B cell (primary cell): ENCODE results near the gene TICAM1. TPM values are rescaled to one million over a fixed set of nuclear protein-coding genes. Genes with fewer than 3 reads are reported as not detected.
"Not testable (repeated sequence)": the region's sequence is repeated elsewhere in the genome, so short reads cannot be mapped to it uniquely, and the experiment has no call there.

Experiments
- ATAC-seq: fragments of 200-7000 bp; cut with Tn5 transposase; one replicate; pipeline ENCODE4 v1.10.0; 2021; ENCODE audit warnings: low read depth, mild to moderate bottlenecking, moderate number of reproducible peaks, moderate library complexity
- CTCF ChIA-PET: fragments of 350-600 bp; sonication (Branson Sonifier 250); formaldehyde crosslinking; loops from one replicate; lab custom pipeline; 2021; ENCODE audit warnings: antibody characterized with exemption, inconsistent platforms; lab: Charles Lee
- POLR2A ChIA-PET: fragments of 350-600 bp; sonication (Branson Sonifier 250); formaldehyde crosslinking; loops from one replicate; lab custom pipeline; 2021; ENCODE audit warnings: antibody characterized with exemption; lab: Charles Lee
- DNase-seq: peaks from one replicate; pipeline ENCODE4 v3.0.0; 2013
- H2AFZ ChIP-seq: 2 replicates; pipeline ENCODE4 v1.6.1; 2012; ENCODE audit warnings: mild to moderate bottlenecking, low read depth, low read length; ENCODE audit not compliant: insufficient read depth, poor library complexity, severe bottlenecking
- H3K27ac ChIP-seq, 2 donors: 1 replicate in 1 of 2; 2 replicates in 1 of 2; pipeline ENCODE4 v1.5.1; 2012 to 2013; ENCODE audit warnings: low read length in 2 of 2, mild to moderate bottlenecking in 2 of 2, moderate library complexity in 1 of 2
- H3K27me3 ChIP-seq, 4 experiments: fragments of 200-600 bp in 1 of 4; sonication (generic) in 1 of 4; replicated peaks in 1 of 4; 1 replicate in 2 of 4; 2 replicates in 2 of 4; pipeline versions ENCODE4 v1.6.1 to v1.7.0; 2013 to 2016; ENCODE audit warnings: low read length in 3 of 4, mild to moderate bottlenecking in 2 of 4, mixed read lengths in 1 of 4, moderate library complexity in 1 of 4; ENCODE audit not compliant: insufficient read depth in 4 of 4, control insufficient read depth in 3 of 4; ENCODE audit errors: control extremely low read depth in 1 of 4
- H3K36me3 ChIP-seq, 2 experiments: replicated peaks in 1 of 2; 1 replicate in 1 of 2; 2 replicates in 1 of 2; pipeline versions ENCODE4 v1.6.1 to v1.7.1; 2013; ENCODE audit warnings: low read length in 1 of 2; ENCODE audit not compliant: insufficient read depth in 2 of 2, control insufficient read depth in 1 of 2; ENCODE audit errors: control extremely low read depth in 1 of 2, extremely low read depth in 1 of 2
- H3K4me1 ChIP-seq, 2 donors: fragments of 200-600 bp in 1 of 2; sonication (generic) in 1 of 2; 1 replicate in 1 of 2; 2 replicates in 1 of 2; pipeline versions ENCODE4 v1.5.1 to v1.6.1; 2013 to 2017; ENCODE audit warnings: low read length in 2 of 2; ENCODE audit not compliant: control insufficient read depth in 2 of 2, insufficient read depth in 2 of 2
- H3K4me2 ChIP-seq: replicated peaks from 2 replicates; pipeline ENCODE3; 2012; ENCODE audit warnings: mild to moderate bottlenecking, low read depth, low read length; ENCODE audit not compliant: poor library complexity, severe bottlenecking
- H3K4me3 ChIP-seq, 5 experiments: fragments of 200-600 bp in 1 of 5; sonication (generic) in 1 of 5; 1 replicate in 3 of 5; 2 replicates in 2 of 5; pipeline versions ENCODE4 v1.5.1 to v1.7.0; 2011 to 2016; ENCODE audit warnings: low read length in 4 of 5, mild to moderate bottlenecking in 4 of 5, low read depth in 2 of 5, control low read depth in 1 of 5, moderate library complexity in 1 of 5; ENCODE audit not compliant: insufficient read depth in 1 of 5; ENCODE audit errors: control extremely low read depth in 1 of 5, extremely low read depth in 1 of 5
- H3K79me2 ChIP-seq: fragments of 200-600 bp; sonication (generic); one replicate; pipeline ENCODE4 v1.6.0; 2016; ENCODE audit warnings: low read length; ENCODE audit not compliant: control insufficient read depth, insufficient read depth
- H3K9ac ChIP-seq: fragments of 200-600 bp; sonication (generic); 2 replicates; pipeline ENCODE4 v1.6.1; 2017; ENCODE audit warnings: mild to moderate bottlenecking, low read length, moderate library complexity
- H3K9me3 ChIP-seq, 3 donors: one replicate each; pipeline versions ENCODE4 v1.6.1 to v1.7.1; 2013; ENCODE audit warnings: low read length in 2 of 3; ENCODE audit not compliant: control insufficient read depth in 2 of 3, insufficient read depth in 1 of 3; ENCODE audit errors: control extremely low read depth in 1 of 3
- H4K20me1 ChIP-seq: 2 replicates; pipeline ENCODE4 v1.6.0; 2012; ENCODE audit warnings: mild to moderate bottlenecking, low read length; ENCODE audit not compliant: insufficient read depth, control insufficient read depth, poor library complexity, severe bottlenecking
- H3K27ac Mint-ChIP-seq: one replicate; pipeline ENCODE4 v1.8.0; 2021; ENCODE audit warnings: mixed read lengths
- H3K27me3 Mint-ChIP-seq: one replicate; pipeline ENCODE4 v1.8.0; 2021; ENCODE audit warnings: mixed read lengths
- H3K4me1 Mint-ChIP-seq: one replicate; pipeline ENCODE4 v1.8.0; 2021; ENCODE audit warnings: mixed read lengths
- H3K4me3 Mint-ChIP-seq: one replicate; pipeline ENCODE4 v1.8.0; 2021; ENCODE audit warnings: mixed read lengths
- H3K9me3 Mint-ChIP-seq: one replicate; pipeline ENCODE4 v1.8.0; 2022; ENCODE audit warnings: mixed read lengths; ENCODE audit not compliant: insufficient read depth
- CTCF ChIP-seq: fragments of 200-600 bp; IDR thresholded peaks from one replicate; pipeline ENCODE4 v1.8.0; 2022; ENCODE audit warnings: antibody characterized with exemption, mild to moderate bottlenecking
- EZH2 ChIP-seq: IDR thresholded peaks from 2 replicates; pipeline ENCODE4 v1.6.1; 2012; ENCODE audit warnings: borderline replicate concordance, low read depth, mild to moderate bottlenecking, moderate library complexity, low read length; ENCODE audit not compliant: insufficient read depth, poor library complexity, severe bottlenecking
- WGBS: methylation state at CpG from one replicate; pipeline ENCODE4 v1.1.5; 2013; ENCODE audit warnings: missing lambda C conversion rate; ENCODE audit not compliant: insufficient coverage; 5-methylcytosine and 5-hydroxymethylcytosine counted together
- intact Hi-C: fragments of 100-400 bp; cut with micrococcal nuclease; formaldehyde crosslinking; loops from one replicate; pipeline ENCODE4 v1.10.0; 2022
- polyA plus RNA-seq: library from polyadenylated mRNA; depleted of rRNA; stranded (reverse); fragments of >200 nt; gene quantifications from 2 replicates; pipeline ENCODE4 v1.2.3, GENCODE V29; 2012
- total RNA-seq, 2 donors: library from RNA; stranded (reverse); fragments of 120-200 nt in 1 of 2; gene quantifications; 1 replicate in 1 of 2; 2 replicates in 1 of 2; pipeline versions ENCODE4 v1.2.3 to v1.2.4, GENCODE V29; 2013 to 2022

The TICAM1 gene
- total and polyA plus RNA-seq, 2 donors (not counting 1 experiment from before 2014, with no cell fraction given): 12.7 to 19.7 TPM

- intact Hi-C loops: no loop called here
- Mint-ChIP-seq H3K9me3 (no peaks in the 10 kb centered on the region), H3K27me3 (no peaks in the 10 kb centered on the region), H3K27ac (no peak overlapping the region), H3K4me1 (peaks cover 23% of the 10 kb centered on the region), H3K4me3 (no peak overlapping the region)
- H3K36me3 ChIP-seq: no peaks in the 10 kb centered on the region
- no peak overlapping the region for H2AFZ ChIP-seq
- peaks cover under 1% of the 10 kb centered on the region for H3K79me2 ChIP-seq
- 96% methylated on average over 3 of the region's 6 CpGs for WGBS
- H3K27me3 ChIP-seq: no peaks in the 10 kb centered on the region
- DNase-seq (no peak), ATAC-seq (no peak)
- TF ChIP-seq EZH2 (no peak), CTCF (no peak)
- ChIA-PET POLR2A (interaction anchor here (0.6 kb wide), 1 partner anchor 164 kb away, joined by 9 read pairs; no protein-coding TSS in a partner anchor), CTCF (interaction anchor here (1.2 to 16.3 kb wide), 5 partner anchors 11 to 225 kb away, joined by 3 to 612 read pairs (median 113); partner anchors contain the start of gene FEM1A)
- H3K4me1 ChIP-seq: peaks cover 6 to 16% of the 10 kb centered on the region in 2 donors
- H3K27ac ChIP-seq: no peak overlapping the region
- no peak overlapping the region for H3K9ac ChIP-seq
- no peak overlapping the region for H3K4me3 ChIP-seq
- H4K20me1 ChIP-seq: no peaks in the 10 kb centered on the region
- H3K9me3 ChIP-seq: peaks cover 0 to under 1% (median 0%) of the 10 kb centered on the region in 3 donors
- no peak overlapping the region for H3K4me2 ChIP-seq
Measured at GRCh38 chr19:4806384-4806783, 25.1 kb downstream of the TICAM1 start.

GRCh38 chr19:4805140-4805539 is 26.4 kb downstream of the TICAM1 start:
- POLR2A ChIA-PET: interaction anchor here (0.6 kb wide), 1 partner anchor 48 kb away, joined by 3 read pairs; no protein-coding TSS in a partner anchor
- intact Hi-C loops, H3K9me3 ChIP-seq, H3K9ac ChIP-seq, H3K4me3 Mint-ChIP-seq, H3K27ac ChIP-seq, H3K9me3 Mint-ChIP-seq, H3K27me3 Mint-ChIP-seq, H4K20me1 ChIP-seq, H3K27ac Mint-ChIP-seq, H3K27me3 ChIP-seq, DNase-seq, H3K4me3 ChIP-seq, H3K4me2 ChIP-seq, H3K36me3 ChIP-seq, ATAC-seq, H2AFZ ChIP-seq: not testable (repeated sequence)
- Histone ChIP-seq H3K4me1 (peaks cover 4 to 14% of the 10 kb centered on the region in 2 donors), H3K79me2 (peaks cover 11% of the 10 kb centered on the region)
- CTCF ChIA-PET: interaction anchor here (0.5 to 16.3 kb wide), 8 partner anchors 14 to 226 kb away, joined by 3 to 612 read pairs (median 8); partner anchors contain the start of gene FEM1A
- WGBS: no CpG with 5 or more reads among the region's 6 CpGs
- peaks cover 19% of the 10 kb centered on the region for H3K4me1 Mint-ChIP-seq
